ENCODE measurements around the gene CASP8. TPM values are rescaled to one million over a fixed set of nuclear protein-coding genes. Genes with fewer than 3 reads are reported as not detected.

CASP8 gene
- total RNA-seq, 1 experiment from 2014 or later: 32.8 TPM

DNA sequence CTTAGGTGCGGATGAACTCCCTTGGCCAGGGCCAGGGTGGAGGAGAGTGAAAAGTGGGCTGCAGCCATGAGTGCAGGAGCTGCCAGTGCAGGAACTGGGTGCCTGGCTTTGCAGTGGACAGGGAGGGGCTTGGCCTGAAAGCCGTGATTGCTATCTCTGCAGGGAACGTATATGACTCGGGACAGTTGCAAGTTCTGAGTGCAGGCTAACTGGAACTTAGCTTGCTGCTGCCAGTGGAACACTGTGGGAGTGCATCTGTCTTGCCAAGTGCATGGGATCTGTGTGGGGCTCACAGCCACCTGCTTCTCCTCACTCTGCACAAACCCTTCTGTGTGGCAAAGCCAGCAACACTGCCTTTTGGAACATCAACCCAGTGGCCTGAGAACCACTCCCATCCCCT lies 59.9 kb downstream of the CASP8 start:
- POLR2A ChIA-PET: no interaction called here
- Mint-ChIP-seq H3K4me3 (ENCODE audit: unreplicated experiment) (no peak overlapping the region), H3K27me3 (ENCODE audit: insufficient read depth, unreplicated experiment) (no peaks in the 10 kb centered on the region), H3K4me1 (ENCODE audit: insufficient read depth, unreplicated experiment) (no peaks in the 10 kb centered on the region), H3K27ac (ENCODE audit: low read depth, unreplicated experiment) (no peak overlapping the region), H3K9me3 (ENCODE audit: unreplicated experiment) (peaks cover 13% of the 10 kb centered on the region), H3K36me3 (ENCODE audit: insufficient read depth, unreplicated experiment) (peaks cover 7% of the 10 kb centered on the region)
- CTCF ChIA-PET: no interaction called here
- BruUV-seq (replicated peaks): no TSS peak
- TF ChIP-seq, protein P1, sequence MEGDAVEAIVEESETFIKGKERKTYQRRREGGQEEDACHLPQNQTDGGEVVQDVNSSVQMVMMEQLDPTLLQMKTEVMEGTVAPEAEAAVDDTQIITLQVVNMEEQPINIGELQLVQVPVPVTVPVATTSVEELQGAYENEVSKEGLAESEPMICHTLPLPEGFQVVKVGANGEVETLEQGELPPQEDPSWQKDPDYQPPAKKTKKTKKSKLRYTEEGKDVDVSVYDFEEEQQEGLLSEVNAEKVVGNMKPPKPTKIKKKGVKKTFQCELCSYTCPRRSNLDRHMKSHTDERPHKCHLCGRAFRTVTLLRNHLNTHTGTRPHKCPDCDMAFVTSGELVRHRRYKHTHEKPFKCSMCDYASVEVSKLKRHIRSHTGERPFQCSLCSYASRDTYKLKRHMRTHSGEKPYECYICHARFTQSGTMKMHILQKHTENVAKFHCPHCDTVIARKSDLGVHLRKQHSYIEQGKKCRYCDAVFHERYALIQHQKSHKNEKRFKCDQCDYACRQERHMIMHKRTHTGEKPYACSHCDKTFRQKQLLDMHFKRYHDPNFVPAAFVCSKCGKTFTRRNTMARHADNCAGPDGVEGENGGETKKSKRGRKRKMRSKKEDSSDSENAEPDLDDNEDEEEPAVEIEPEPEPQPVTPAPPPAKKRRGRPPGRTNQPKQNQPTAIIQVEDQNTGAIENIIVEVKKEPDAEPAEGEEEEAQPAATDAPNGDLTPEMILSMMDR (IDR thresholded peaks at IDR 0.05; ENCODE audit: unreplicated experiment): no peak
- DNase-seq (ENCODE audit: unreplicated experiment): no peak
- intact Hi-C loops (cut with micrococcal nuclease): no loop called here

DNA sequence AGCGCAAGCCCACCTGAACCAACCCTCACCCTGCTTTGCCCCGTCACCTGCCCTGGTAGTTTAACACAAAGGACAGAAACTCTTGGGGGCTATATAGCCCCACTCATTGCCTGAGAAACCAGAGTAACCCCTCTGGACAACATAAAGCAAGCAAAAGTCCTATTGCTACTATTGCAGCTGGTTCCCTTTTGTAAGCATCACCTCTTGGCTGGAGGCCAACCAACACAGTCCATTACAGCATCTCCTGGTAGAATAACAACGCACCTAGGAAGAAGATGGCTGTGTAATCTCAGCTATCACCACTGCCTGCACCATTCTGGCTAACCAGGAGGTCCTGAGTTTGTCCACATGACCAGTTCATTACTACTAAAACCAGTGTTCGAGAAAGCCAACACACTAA lies 60.4 kb downstream of the CASP8 start:
- peak; percentile 49 for DNase-seq (ENCODE audit: unreplicated experiment)
- intact Hi-C loops (cut with micrococcal nuclease): no loop called here
- TF ChIP-seq, protein P1 (IDR thresholded peaks at IDR 0.05; ENCODE audit: unreplicated experiment): no peak
- Mint-ChIP-seq H3K27me3 (ENCODE audit: insufficient read depth, unreplicated experiment) (no peaks in the 10 kb centered on the region), H3K9me3 (ENCODE audit: unreplicated experiment) (peaks cover 13% of the 10 kb centered on the region), H3K36me3 (ENCODE audit: insufficient read depth, unreplicated experiment) (peaks cover 7% of the 10 kb centered on the region), H3K27ac (ENCODE audit: low read depth, unreplicated experiment) (no peak overlapping the region), H3K4me1 (ENCODE audit: insufficient read depth, unreplicated experiment) (no peaks in the 10 kb centered on the region), H3K4me3 (ENCODE audit: unreplicated experiment) (no peak overlapping the region)
- POLR2A ChIA-PET: no interaction called here
- CTCF ChIA-PET: interaction anchor here (0.8 kb wide), 1 partner anchor 84 kb away, joined by 3 read pairs; no protein-coding TSS in a partner anchor
- BruUV-seq (replicated peaks): no TSS peak

- TF ChIP-seq, protein P1 (IDR thresholded peaks at IDR 0.05; ENCODE audit: unreplicated experiment): no peak
- Mint-ChIP-seq H3K4me1 (ENCODE audit: insufficient read depth, unreplicated experiment) (no peaks in the 10 kb centered on the region), H3K27me3 (ENCODE audit: insufficient read depth, unreplicated experiment) (no peaks in the 10 kb centered on the region), H3K9me3 (ENCODE audit: unreplicated experiment) (peaks cover 20% of the 10 kb centered on the region), H3K36me3 (ENCODE audit: insufficient read depth, unreplicated experiment) (peaks cover 7% of the 10 kb centered on the region), H3K4me3 (ENCODE audit: unreplicated experiment) (no peak overlapping the region), H3K27ac (ENCODE audit: low read depth, unreplicated experiment) (no peak overlapping the region)
- CTCF ChIA-PET: no interaction called here
- POLR2A ChIA-PET: interaction anchor here (1.5 kb wide), 1 partner anchor 25 kb away, joined by 3 read pairs; no protein-coding TSS in a partner anchor
- intact Hi-C loops (cut with micrococcal nuclease): no loop called here
- DNase-seq (ENCODE audit: unreplicated experiment): no peak
- no TSS peak for BruUV-seq (replicated peaks)
Measured at GRCh38 chr2:201322772-201323171, 62.4 kb downstream of the CASP8 start.

DNA sequence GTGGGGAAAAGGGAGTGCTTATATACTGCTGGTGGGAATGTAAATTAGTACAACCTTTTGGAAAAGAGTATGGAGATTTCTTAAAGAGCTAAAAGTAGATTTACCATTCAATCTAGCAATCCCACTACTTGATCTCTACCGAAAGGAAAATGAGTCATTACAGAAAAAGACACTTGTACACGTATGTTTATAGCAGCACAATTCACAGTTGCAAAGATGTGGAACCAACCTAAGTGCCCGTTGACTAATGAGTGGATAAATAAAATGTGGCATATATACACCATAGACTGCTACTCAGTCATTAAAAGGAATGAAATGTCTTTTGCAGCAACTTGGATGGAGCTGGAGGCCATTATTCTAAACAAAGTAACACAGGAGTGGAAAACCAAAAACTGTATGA lies 67.3 kb downstream of the CASP8 start:
- Mint-ChIP-seq H3K27ac (ENCODE audit: low read depth, unreplicated experiment) (no peak overlapping the region), H3K27me3 (ENCODE audit: insufficient read depth, unreplicated experiment) (no peaks in the 10 kb centered on the region), H3K4me3 (ENCODE audit: unreplicated experiment) (no peak overlapping the region), H3K4me1 (ENCODE audit: insufficient read depth, unreplicated experiment) (no peaks in the 10 kb centered on the region), H3K36me3 (ENCODE audit: insufficient read depth, unreplicated experiment) (peaks cover under 1% of the 10 kb centered on the region), H3K9me3 (ENCODE audit: unreplicated experiment) (peaks cover 18% of the 10 kb centered on the region)
- TF ChIP-seq, protein P1 (IDR thresholded peaks at IDR 0.05; ENCODE audit: unreplicated experiment): no peak
- no TSS peak for BruUV-seq (replicated peaks)
- ChIA-PET CTCF (no interaction called here), POLR2A (no interaction called here)
- no peak for DNase-seq (ENCODE audit: unreplicated experiment)
- intact Hi-C loops (cut with micrococcal nuclease): no loop called here
